Neural cell (in vitro differentiated cells): ENCODE measurements around the gene CABLES1. TPM values are rescaled to one million over a fixed set of nuclear protein-coding genes. Genes with fewer than 3 reads are reported as not detected.

Experiments used
- H2AFZ ChIP-seq: fragments of 200-600, 300-800 bp; sonication (generic), shearing (Covaris generic); 2 replicates; pipeline ENCODE4 v1.6.0; 2014; ENCODE audit warnings: low read depth, mild to moderate bottlenecking, antibody characterized with exemption, low read length, moderate library complexity
- H3F3A ChIP-seq: fragments of 200-600 bp; shearing (Covaris generic); 2 replicates; pipeline ENCODE4 v1.6.1; 2016; ENCODE audit warnings: mild to moderate bottlenecking, moderate library complexity, mixed read lengths, antibody characterized with exemption, low read length; ENCODE audit not compliant: insufficient read depth, poor library complexity, severe bottlenecking
- H3K27ac ChIP-seq: fragments of 200-600, 300-800 bp; sonication (generic), shearing (Covaris generic); 2 replicates; pipeline ENCODE4 v1.5.1; 2014; ENCODE audit warnings: mild to moderate bottlenecking, low read length, moderate library complexity
- H3K27me3 ChIP-seq: fragments of 300-800, 200-600 bp; sonication (generic), shearing (Covaris generic); 2 replicates; pipeline ENCODE4 v1.6.0; 2014; ENCODE audit warnings: mild to moderate bottlenecking, low read depth, low read length, moderate library complexity; ENCODE audit not compliant: insufficient read depth
- H3K36me3 ChIP-seq: fragments of 300-800, 200-600 bp; sonication (generic), shearing (Covaris generic); 2 replicates; pipeline ENCODE4 v1.5.1; 2014; ENCODE audit warnings: mild to moderate bottlenecking, antibody characterized with exemption, low read length, moderate library complexity; ENCODE audit not compliant: insufficient read depth
- H3K4me2 ChIP-seq: fragments of 300-800, 200-600 bp; sonication (generic), shearing (Covaris generic); 2 replicates; pipeline ENCODE4 v1.6.0; 2014; ENCODE audit warnings: mild to moderate bottlenecking, low read length
- H3K4me3 ChIP-seq: fragments of 300-800, 200-600 bp; sonication (generic), shearing (Covaris generic); 2 replicates; pipeline ENCODE4 v1.5.1; 2014; ENCODE audit warnings: mild to moderate bottlenecking, low read length, moderate library complexity
- H3K79me2 ChIP-seq: fragments of 200-600 bp; shearing (Covaris generic); replicated peaks from 2 replicates; pipeline ENCODE4 v1.6.0; 2014; ENCODE audit warnings: mild to moderate bottlenecking, low read length, moderate library complexity; ENCODE audit not compliant: insufficient read depth
- H3K9ac ChIP-seq: fragments of 300-800, 200-600 bp; sonication (generic), shearing (Covaris generic); 2 replicates; pipeline ENCODE4 v1.6.1; 2016; ENCODE audit warnings: mild to moderate bottlenecking, low read length, mixed read lengths
- H3K9me2 ChIP-seq: fragments of 200-600 bp; shearing (Covaris generic); 2 replicates; pipeline ENCODE4 v1.6.1; 2016; ENCODE audit warnings: mild to moderate bottlenecking, low read length, mixed read lengths; ENCODE audit not compliant: insufficient read depth
- H3K9me3 ChIP-seq: fragments of 200-600, 300-800 bp; sonication (generic), shearing (Covaris generic); 2 replicates; pipeline ENCODE4 v1.6.1; 2016; ENCODE audit warnings: mild to moderate bottlenecking, mixed run types, low read length, moderate library complexity, mixed read lengths
- H4K20me1 ChIP-seq: fragments of 200-600 bp; shearing (Covaris generic); 2 replicates; pipeline ENCODE4 v1.6.1; 2016; ENCODE audit warnings: mild to moderate bottlenecking, mixed run types; ENCODE audit not compliant: insufficient read depth
- CTCF ChIP-seq: fragments of 450-650 bp; IDR thresholded peaks from 2 replicates; pipeline ENCODE4 v1.5.1; 2014; ENCODE audit warnings: antibody characterized with exemption, mild to moderate bottlenecking, moderate library complexity; ENCODE audit not compliant: poor library complexity, severe bottlenecking
- EP300 ChIP-seq: fragments of 450-650 bp; conservative IDR thresholded peaks from 2 replicates; pipeline ENCODE4 v1.6.1; 2014; ENCODE audit warnings: antibody characterized with exemption, mild to moderate bottlenecking, moderate library complexity; ENCODE audit not compliant: poor library complexity, severe bottlenecking
- EZH2 ChIP-seq: fragments of 200-600, 300-800 bp; shearing (Covaris generic), sonication (generic); IDR thresholded peaks from 2 replicates; pipeline ENCODE4 v1.6.1; 2014; ENCODE audit warnings: antibody characterized with exemption, low read length, borderline replicate concordance, mild to moderate bottlenecking; ENCODE audit not compliant: insufficient read depth, poor library complexity, severe bottlenecking
- MXI1 ChIP-seq: fragments of 450-650 bp; conservative IDR thresholded peaks from 2 replicates; pipeline ENCODE4 v1.6.1; 2014; ENCODE audit warnings: antibody characterized with exemption, mild to moderate bottlenecking; ENCODE audit not compliant: poor library complexity, severe bottlenecking
- POLR2AphosphoS5 ChIP-seq: IDR thresholded peaks from 2 replicates; pipeline ENCODE4 v1.6.1; 2012
- RAD21 ChIP-seq: fragments of 450-650 bp; conservative IDR thresholded peaks from 2 replicates; pipeline ENCODE4 v1.6.1; 2014; ENCODE audit warnings: antibody characterized with exemption, mild to moderate bottlenecking, moderate library complexity
- SMC3 ChIP-seq: fragments of 450-650 bp; conservative IDR thresholded peaks from 2 replicates; pipeline ENCODE4 v1.6.1; 2014; ENCODE audit warnings: antibody characterized with exemption, mild to moderate bottlenecking, moderate library complexity; ENCODE audit not compliant: poor library complexity
- TAF1 ChIP-seq: IDR thresholded peaks from 2 replicates; pipeline ENCODE4 v1.6.1; 2012; ENCODE audit warnings: low read depth
- polyA plus RNA-seq: library from polyadenylated mRNA; depleted of rRNA; stranded (reverse); fragments of >200 nt; gene quantifications from 2 replicates; pipeline ENCODE4 v1.2.3, GENCODE V29; 2014
- TF ChIP-seq, protein P1 (sequence below): IDR thresholded peaks from 2 replicates; pipeline ENCODE4 v1.6.1; 2012; ENCODE audit warnings: borderline replicate concordance

CABLES1 gene
- polyA plus RNA-seq, 1 donor from 2014 or later: 1.4 TPM

DNA sequence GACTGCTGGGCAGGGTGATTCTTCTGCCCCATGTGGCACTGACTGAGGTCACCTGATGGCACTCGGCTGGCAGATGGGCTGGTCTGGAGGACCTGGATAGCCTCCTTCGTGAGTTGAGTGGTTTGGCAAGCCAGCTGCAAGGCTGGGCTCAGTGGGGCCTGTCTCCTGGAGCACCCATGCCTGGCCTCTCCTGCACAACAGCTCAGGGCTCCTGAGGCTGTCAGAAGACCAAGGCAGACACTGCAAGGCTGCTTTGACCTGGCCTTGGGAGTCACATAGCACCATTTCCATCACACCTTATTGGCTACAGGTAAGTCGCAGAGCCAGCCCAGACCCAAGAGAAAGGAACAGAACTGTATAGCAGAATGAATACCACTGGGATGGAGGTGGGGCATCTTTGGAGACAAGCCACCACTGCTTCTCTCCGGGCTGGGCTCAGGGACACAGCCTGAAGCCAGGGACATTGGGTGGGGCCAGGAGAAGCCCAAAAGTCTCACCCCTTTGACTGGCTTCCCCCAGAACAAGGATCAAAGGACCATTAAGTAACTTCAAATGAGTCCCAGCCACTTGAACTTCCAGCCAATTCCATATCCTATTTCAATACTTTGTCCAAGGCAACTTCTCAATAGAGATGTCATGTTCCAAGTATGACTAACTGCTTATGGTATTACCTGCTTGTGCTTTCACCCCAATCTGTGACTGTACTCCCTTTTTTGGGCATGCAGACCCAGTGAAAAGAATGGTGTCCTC is 156.3 kb downstream of the CABLES1 start:
- Histone ChIP-seq H3K4me3 (no peak overlapping the region), H3K9ac (no peak overlapping the region), H3K4me2 (no peak overlapping the region), H3K9me3 (no peaks in the 10 kb centered on the region), H3K27me3 (no peaks in the 10 kb centered on the region), H3K9me2 (no peaks in the 10 kb centered on the region), H3K27ac (no peak overlapping the region), H2AFZ (no peak overlapping the region), H4K20me1 (no peaks in the 10 kb centered on the region), H3K36me3 (no peaks in the 10 kb centered on the region), H3K79me2 (no peaks in the 10 kb centered on the region), H3F3A (no peaks in the 10 kb centered on the region)
- no peak for TF ChIP-seq MXI1
- TF ChIP-seq EZH2: no peak
- TF ChIP-seq POLR2AphosphoS5: no peak

GRCh38 chr18:23300231-23300805 is 165.0 kb downstream of the CABLES1 start:
- no peak overlapping the region for H3K4me2 ChIP-seq
- H3F3A ChIP-seq: no peaks in the 10 kb centered on the region

DNA sequence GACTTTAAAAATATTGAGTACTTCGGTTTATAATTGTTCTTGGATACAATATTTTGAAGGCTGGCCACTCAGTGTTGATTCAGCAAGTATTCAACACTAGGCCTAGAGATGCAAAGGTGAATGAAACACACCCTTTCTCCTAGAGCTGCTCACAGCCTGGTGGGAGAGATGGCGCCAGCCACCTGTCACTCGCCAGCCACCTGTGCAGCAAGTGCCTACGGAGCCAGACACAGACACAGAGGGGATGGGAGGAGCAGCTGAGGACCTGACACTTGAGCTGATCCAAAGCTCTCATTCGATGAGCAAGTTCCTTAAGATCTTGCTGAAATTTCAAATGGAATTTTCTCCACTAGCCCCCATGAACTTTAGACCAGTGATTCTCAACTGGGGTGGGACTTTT is 166.7 kb downstream of the CABLES1 start:
- Histone ChIP-seq H3K9me3 (no peaks in the 10 kb centered on the region), H3K9me2 (no peaks in the 10 kb centered on the region), H3F3A (no peaks in the 10 kb centered on the region), H4K20me1 (no peaks in the 10 kb centered on the region), H3K4me2 (no peak overlapping the region), H3K36me3 (no peaks in the 10 kb centered on the region), H3K27me3 (no peaks in the 10 kb centered on the region), H2AFZ (no peak overlapping the region), H3K9ac (no peak overlapping the region), H3K27ac (no peak overlapping the region), H3K79me2 (no peaks in the 10 kb centered on the region), H3K4me3 (no peak overlapping the region)
- TF ChIP-seq EP300 (no peak), MXI1 (no peak), EZH2 (no peak), TAF1 (no peak), POLR2AphosphoS5 (no peak), SMC3 (no peak), RAD21 (no peak), CTCF (no peak)
- TF ChIP-seq, protein P1, sequence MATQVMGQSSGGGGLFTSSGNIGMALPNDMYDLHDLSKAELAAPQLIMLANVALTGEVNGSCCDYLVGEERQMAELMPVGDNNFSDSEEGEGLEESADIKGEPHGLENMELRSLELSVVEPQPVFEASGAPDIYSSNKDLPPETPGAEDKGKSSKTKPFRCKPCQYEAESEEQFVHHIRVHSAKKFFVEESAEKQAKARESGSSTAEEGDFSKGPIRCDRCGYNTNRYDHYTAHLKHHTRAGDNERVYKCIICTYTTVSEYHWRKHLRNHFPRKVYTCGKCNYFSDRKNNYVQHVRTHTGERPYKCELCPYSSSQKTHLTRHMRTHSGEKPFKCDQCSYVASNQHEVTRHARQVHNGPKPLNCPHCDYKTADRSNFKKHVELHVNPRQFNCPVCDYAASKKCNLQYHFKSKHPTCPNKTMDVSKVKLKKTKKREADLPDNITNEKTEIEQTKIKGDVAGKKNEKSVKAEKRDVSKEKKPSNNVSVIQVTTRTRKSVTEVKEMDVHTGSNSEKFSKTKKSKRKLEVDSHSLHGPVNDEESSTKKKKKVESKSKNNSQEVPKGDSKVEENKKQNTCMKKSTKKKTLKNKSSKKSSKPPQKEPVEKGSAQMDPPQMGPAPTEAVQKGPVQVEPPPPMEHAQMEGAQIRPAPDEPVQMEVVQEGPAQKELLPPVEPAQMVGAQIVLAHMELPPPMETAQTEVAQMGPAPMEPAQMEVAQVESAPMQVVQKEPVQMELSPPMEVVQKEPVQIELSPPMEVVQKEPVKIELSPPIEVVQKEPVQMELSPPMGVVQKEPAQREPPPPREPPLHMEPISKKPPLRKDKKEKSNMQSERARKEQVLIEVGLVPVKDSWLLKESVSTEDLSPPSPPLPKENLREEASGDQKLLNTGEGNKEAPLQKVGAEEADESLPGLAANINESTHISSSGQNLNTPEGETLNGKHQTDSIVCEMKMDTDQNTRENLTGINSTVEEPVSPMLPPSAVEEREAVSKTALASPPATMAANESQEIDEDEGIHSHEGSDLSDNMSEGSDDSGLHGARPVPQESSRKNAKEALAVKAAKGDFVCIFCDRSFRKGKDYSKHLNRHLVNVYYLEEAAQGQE: no peak

More at GRCh38 chr18:23300231-23300805, 165.0 kb downstream of the CABLES1 start:
- Histone ChIP-seq H3K9me2 (no peaks in the 10 kb centered on the region), H3K79me2 (no peaks in the 10 kb centered on the region), H3K9me3 (no peaks in the 10 kb centered on the region), H3K36me3 (no peaks in the 10 kb centered on the region), H3K27me3 (no peaks in the 10 kb centered on the region), H2AFZ (no peak overlapping the region), H4K20me1 (no peaks in the 10 kb centered on the region), H3K27ac (no peak overlapping the region), H3K4me3 (no peak overlapping the region), H3K9ac (no peak overlapping the region)
- no peak for TF ChIP-seq MXI1
